GM23338 (cell line): ENCODE results near the gene CECR2. TPM values are rescaled to one million over a fixed set of nuclear protein-coding genes. Genes with fewer than 3 reads are reported as not detected.

Source experiments
- EZH2 ChIP-seq: fragments of 200-600 bp; sonication (generic); IDR thresholded peaks from one replicate; pipeline ENCODE4 v1.8.0; 2017; ENCODE audit warnings: antibody characterized with exemption, mild to moderate bottlenecking, low read depth; ENCODE audit not compliant: unreplicated experiment
- EZH2phosphoT487 ChIP-seq: fragments of 200-600 bp; sonication (generic); IDR thresholded peaks from one replicate; pipeline ENCODE4 v1.8.1; 2018; ENCODE audit warnings: antibody characterized with exemption; ENCODE audit not compliant: unreplicated experiment
- NANOG ChIP-seq: IDR thresholded peaks from 2 replicates; pipeline ENCODE4 v1.6.1; 2016; ENCODE audit warnings: antibody characterized with exemption, borderline replicate concordance
- REST ChIP-seq: IDR thresholded peaks from one replicate; pipeline ENCODE4 v1.6.1; 2018; ENCODE audit warnings: antibody characterized with exemption; ENCODE audit not compliant: unreplicated experiment
- STAT1 ChIP-seq: IDR thresholded peaks from one replicate; pipeline ENCODE4 v1.6.1; 2016; ENCODE audit warnings: antibody characterized with exemption; ENCODE audit not compliant: unreplicated experiment
- ZNF331 ChIP-seq: fragments of 250-450 bp; sonication (Bioruptor Pico); IDR thresholded peaks from 2 replicates; pipeline ENCODE4 v1.5.0; 2020; ENCODE audit warnings: low read depth, mild to moderate bottlenecking, moderate library complexity
- polyA plus RNA-seq: library from polyadenylated mRNA; unstranded; fragments of >200 nt; fragmentation: Nextera tagmentation; extraction: Ambion mirVana; gene quantifications from 2 replicates; pipeline ENCODE4 v1.2.1, GENCODE V29; 2016
- total RNA-seq: library from RNA; depleted of rRNA; stranded (reverse); fragments of >200 nt; shearing (Covaris generic); gene quantifications from 2 replicates; pipeline ENCODE4 v1.2.3, GENCODE V29; 2014
- TF ChIP-seq, protein P1 (sequence below): fragments of 250-450 bp; sonication (Bioruptor Pico); IDR thresholded peaks from 2 replicates; pipeline ENCODE4 v1.5.0; 2020; ENCODE audit warnings: mild to moderate bottlenecking, moderate library complexity
- TF ChIP-seq, protein P2 (sequence below), 2 experiments: fragments of 200-600 bp in 1 of 2; sonication (generic) in 1 of 2; conservative IDR thresholded peaks; 2 replicates each; pipeline versions ENCODE4 v1.5.1 to v1.6.1; 2016 to 2017; ENCODE audit warnings: antibody characterized with exemption in 2 of 2, low read depth in 2 of 2, mild to moderate bottlenecking in 2 of 2, moderate library complexity in 1 of 2

Gene CECR2
- total and polyA plus RNA-seq, 2 experiments from 2014 or later, result 18.4 to 110 TPM

GRCh38 chr22:17388235-17388634 is 19.0 kb downstream of the CECR2 start (continued):
- TF ChIP-seq, protein P1, sequence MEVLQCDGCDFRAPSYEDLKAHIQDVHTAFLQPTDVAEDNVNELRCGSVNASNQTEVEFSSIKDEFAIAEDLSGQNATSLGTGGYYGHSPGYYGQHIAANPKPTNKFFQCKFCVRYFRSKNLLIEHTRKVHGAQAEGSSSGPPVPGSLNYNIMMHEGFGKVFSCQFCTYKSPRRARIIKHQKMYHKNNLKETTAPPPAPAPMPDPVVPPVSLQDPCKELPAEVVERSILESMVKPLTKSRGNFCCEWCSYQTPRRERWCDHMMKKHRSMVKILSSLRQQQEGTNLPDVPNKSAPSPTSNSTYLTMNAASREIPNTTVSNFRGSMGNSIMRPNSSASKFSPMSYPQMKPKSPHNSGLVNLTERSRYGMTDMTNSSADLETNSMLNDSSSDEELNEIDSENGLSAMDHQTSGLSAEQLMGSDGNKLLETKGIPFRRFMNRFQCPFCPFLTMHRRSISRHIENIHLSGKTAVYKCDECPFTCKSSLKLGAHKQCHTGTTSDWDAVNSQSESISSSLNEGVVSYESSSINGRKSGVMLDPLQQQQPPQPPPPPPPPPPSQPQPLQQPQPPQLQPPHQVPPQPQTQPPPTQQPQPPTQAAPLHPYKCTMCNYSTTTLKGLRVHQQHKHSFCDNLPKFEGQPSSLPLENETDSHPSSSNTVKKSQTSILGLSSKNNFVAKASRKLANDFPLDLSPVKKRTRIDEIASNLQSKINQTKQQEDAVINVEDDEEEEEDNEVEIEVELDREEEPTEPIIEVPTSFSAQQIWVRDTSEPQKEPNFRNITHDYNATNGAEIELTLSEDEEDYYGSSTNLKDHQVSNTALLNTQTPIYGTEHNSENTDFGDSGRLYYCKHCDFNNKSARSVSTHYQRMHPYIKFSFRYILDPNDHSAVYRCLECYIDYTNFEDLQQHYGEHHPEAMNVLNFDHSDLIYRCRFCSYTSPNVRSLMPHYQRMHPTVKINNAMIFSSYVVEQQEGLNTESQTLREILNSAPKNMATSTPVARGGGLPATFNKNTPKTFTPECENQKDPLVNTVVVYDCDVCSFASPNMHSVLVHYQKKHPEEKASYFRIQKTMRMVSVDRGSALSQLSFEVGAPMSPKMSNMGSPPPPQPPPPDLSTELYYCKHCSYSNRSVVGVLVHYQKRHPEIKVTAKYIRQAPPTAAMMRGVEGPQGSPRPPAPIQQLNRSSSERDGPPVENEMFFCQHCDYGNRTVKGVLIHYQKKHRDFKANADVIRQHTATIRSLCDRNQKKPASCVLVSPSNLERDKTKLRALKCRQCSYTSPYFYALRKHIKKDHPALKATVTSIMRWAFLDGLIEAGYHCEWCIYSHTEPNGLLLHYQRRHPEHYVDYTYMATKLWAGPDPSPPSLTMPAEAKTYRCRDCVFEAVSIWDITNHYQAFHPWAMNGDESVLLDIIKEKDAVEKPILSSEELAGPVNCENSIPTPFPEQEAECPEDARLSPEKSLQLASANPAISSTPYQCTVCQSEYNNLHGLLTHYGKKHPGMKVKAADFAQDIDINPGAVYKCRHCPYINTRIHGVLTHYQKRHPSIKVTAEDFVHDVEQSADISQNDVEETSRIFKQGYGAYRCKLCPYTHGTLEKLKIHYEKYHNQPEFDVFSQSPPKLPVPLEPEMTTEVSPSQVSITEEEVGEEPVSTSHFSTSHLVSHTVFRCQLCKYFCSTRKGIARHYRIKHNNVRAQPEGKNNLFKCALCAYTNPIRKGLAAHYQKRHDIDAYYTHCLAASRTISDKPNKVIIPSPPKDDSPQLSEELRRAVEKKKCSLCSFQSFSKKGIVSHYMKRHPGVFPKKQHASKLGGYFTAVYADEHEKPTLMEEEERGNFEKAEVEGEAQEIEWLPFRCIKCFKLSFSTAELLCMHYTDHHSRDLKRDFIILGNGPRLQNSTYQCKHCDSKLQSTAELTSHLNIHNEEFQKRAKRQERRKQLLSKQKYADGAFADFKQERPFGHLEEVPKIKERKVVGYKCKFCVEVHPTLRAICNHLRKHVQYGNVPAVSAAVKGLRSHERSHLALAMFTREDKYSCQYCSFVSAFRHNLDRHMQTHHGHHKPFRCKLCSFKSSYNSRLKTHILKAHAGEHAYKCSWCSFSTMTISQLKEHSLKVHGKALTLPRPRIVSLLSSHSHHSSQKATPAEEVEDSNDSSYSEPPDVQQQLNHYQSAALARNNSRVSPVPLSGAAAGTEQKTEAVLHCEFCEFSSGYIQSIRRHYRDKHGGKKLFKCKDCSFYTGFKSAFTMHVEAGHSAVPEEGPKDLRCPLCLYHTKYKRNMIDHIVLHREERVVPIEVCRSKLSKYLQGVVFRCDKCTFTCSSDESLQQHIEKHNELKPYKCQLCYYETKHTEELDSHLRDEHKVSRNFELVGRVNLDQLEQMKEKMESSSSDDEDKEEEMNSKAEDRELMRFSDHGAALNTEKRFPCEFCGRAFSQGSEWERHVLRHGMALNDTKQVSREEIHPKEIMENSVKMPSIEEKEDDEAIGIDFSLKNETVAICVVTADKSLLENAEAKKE, result no peak
- TF ChIP-seq EZH2 (no peak), ZNF331 (CRISPR knock-in tag) (no peak), STAT1 (no peak), EZH2phosphoT487 (no peak), REST (no peak), NANOG (no peak)
- TF ChIP-seq, protein P2, sequence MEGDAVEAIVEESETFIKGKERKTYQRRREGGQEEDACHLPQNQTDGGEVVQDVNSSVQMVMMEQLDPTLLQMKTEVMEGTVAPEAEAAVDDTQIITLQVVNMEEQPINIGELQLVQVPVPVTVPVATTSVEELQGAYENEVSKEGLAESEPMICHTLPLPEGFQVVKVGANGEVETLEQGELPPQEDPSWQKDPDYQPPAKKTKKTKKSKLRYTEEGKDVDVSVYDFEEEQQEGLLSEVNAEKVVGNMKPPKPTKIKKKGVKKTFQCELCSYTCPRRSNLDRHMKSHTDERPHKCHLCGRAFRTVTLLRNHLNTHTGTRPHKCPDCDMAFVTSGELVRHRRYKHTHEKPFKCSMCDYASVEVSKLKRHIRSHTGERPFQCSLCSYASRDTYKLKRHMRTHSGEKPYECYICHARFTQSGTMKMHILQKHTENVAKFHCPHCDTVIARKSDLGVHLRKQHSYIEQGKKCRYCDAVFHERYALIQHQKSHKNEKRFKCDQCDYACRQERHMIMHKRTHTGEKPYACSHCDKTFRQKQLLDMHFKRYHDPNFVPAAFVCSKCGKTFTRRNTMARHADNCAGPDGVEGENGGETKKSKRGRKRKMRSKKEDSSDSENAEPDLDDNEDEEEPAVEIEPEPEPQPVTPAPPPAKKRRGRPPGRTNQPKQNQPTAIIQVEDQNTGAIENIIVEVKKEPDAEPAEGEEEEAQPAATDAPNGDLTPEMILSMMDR (conservative IDR thresholded peaks at IDR 0.05; ENCODE audit: low read depth in 2 of 2), result no peak
